Fibroblast of pulmonary artery (primary cell): ENCODE data around the gene YBX2.
A peak's percentile ranks its signal among the peaks of the same experiment; 100 is the strongest.

Source experiments
- DNase-seq: peaks from one replicate; pipeline ENCODE4 v3.0.0-alpha.2; 2010; ENCODE audit warnings: low read depth
- H3K4me3 ChIP-seq: replicated peaks from 2 replicates; pipeline ENCODE4 v1.5.1; 2011; ENCODE audit warnings: low read depth, mild to moderate bottlenecking, control low read depth, low read length, moderate library complexity
- CTCF ChIP-seq: IDR thresholded peaks from 2 replicates; pipeline ENCODE4 v1.5.1; 2011; ENCODE audit warnings: mild to moderate bottlenecking, control low read depth, low read length, inconsistent platforms; ENCODE audit errors: missing control alignments

YBX2 gene

GRCh38 chr17:7262192-7262934, 32.1 kb downstream of the YBX2 start, which contains the start of gene CLDN7:
TSS of gene CLDN7 (minus strand) at chr17:7262478. CDS start at chr17:7262043, 435 bp downstream.
- peak within 1 kb of the TSS; percentile 40 for H3K4me3 ChIP-seq
- no peak for TF ChIP-seq CTCF
- DNase-seq = no peak

GRCh38 chr17:7261379-7262191, 32.9 kb downstream of the YBX2 start:
- DNase-seq = no peak
- TF ChIP-seq CTCF = no peak
- peak overlapping the region; percentile 40 for H3K4me3 ChIP-seq

GRCh38 chr17:7260651-7261378, 33.6 kb downstream of the YBX2 start:
- peak overlapping the region; percentile 40 for H3K4me3 ChIP-seq
- DNase-seq = no peak
- no peak for TF ChIP-seq CTCF

- no peak overlapping the region for H3K4me3 ChIP-seq
- no peak for DNase-seq
- no peak for TF ChIP-seq CTCF
Observed at GRCh38 chr17:7260151-7260550, 34.3 kb downstream of the YBX2 start.

- no peak overlapping the region for H3K4me3 ChIP-seq
- no peak for TF ChIP-seq CTCF
- DNase-seq = no peak
Observed at GRCh38 chr17:7259555-7259889, 34.9 kb downstream of the YBX2 start.

GRCh38 chr17:7258731-7259554, 35.5 kb downstream of the YBX2 start:
- H3K4me3 ChIP-seq = no peak overlapping the region
- no peak for TF ChIP-seq CTCF
- peak; percentile 44 for DNase-seq
